GM12891 (cell line): Measurements from ENCODE around the gene DOCK2.

Experiments
- DNase-seq: peaks from one replicate; pipeline ENCODE4 v3.0.0; 2011; ENCODE audit warnings: low spot score; ENCODE audit not compliant: insufficient read length
- FAIRE-seq: peaks from 2 replicates; lab custom pipeline; 2011; peaks lifted over from hg19 to GRCh38; lab: Jason Lieb, UNC
- PAX5 ChIP-seq: IDR thresholded peaks from 2 replicates; pipeline ENCODE4 v1.6.1; 2011; ENCODE audit warnings: low read length, moderate library complexity, mild to moderate bottlenecking; ENCODE audit not compliant: insufficient read depth, severe bottlenecking
- POLR2A ChIP-seq: IDR thresholded peaks from 2 replicates; pipeline ENCODE4 v1.6.1; 2011; ENCODE audit warnings: low read depth, low read length, control low read depth
- POLR2AphosphoS5 ChIP-seq: IDR thresholded peaks from 2 replicates; pipeline ENCODE4 v1.6.1; 2011; ENCODE audit warnings: low read depth, low read length, control low read depth
- POU2F2 ChIP-seq: IDR thresholded peaks from 2 replicates; pipeline ENCODE4 v1.6.1; 2011; ENCODE audit warnings: low read depth, mild to moderate bottlenecking, control low read depth, low read length, moderate library complexity
- SPI1 ChIP-seq: IDR thresholded peaks from 2 replicates; pipeline ENCODE4 v1.6.1; 2011; ENCODE audit warnings: low read depth, low read length, control low read depth
- TAF1 ChIP-seq: IDR thresholded peaks from 2 replicates; pipeline ENCODE4 v1.6.1; 2011; ENCODE audit warnings: low read depth, low read length, control low read depth

Gene DOCK2

DNA sequence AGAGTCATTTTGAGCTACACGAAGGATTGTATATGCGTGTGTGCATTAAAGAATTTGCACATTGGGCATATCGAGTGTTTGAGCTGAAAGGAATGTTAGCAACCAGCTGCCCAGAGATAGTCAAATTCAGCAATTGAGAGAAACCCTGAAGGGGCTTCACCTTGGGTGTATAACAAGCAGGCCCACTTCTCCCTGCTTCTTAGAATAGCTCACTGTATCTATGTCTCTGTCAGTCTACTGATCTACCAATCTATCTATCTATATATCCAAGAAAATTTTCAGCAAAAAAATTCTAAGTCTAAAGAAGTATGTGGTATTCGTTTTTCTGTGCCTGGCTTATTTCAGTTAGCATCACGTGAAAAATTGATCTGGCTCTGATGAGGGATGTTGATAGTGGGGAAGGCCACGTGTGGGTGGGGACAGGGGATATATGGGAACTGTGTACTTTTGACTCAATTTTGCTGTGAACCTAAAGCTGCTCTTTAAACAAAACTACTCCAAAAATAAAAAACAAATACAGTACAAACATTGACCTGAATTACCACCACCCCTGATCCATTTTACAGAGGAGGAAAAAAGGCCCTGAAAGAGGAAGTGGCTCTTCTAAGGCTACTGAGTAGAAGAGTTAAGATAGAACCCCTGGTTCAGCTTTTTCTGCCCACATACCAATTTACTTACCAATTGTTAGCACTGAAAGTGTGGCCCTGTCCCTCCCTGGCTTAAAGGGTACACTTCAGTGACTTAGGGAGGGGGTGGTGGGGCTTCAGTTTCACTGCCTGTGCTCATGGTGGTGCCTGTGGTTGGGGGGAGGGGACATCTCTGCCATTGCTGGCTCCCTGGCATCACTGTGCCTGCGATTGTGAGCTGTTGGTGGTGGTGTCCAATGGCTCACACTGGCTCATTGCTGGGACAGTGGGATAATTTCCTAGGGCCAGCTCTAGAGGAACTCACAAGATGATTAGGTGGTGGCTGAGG lies 141.8 kb downstream of the DOCK2 start:
- no peak for TF ChIP-seq POLR2A
- peak; percentile 74 for TF ChIP-seq PAX5
- no peak for TF ChIP-seq POLR2AphosphoS5
- TF ChIP-seq SPI1 = peak; percentile 99
- TF ChIP-seq POU2F2 = peak; percentile 60
- peak; percentile 25 for DNase-seq
- peak; percentile 84 for FAIRE-seq

DNA sequence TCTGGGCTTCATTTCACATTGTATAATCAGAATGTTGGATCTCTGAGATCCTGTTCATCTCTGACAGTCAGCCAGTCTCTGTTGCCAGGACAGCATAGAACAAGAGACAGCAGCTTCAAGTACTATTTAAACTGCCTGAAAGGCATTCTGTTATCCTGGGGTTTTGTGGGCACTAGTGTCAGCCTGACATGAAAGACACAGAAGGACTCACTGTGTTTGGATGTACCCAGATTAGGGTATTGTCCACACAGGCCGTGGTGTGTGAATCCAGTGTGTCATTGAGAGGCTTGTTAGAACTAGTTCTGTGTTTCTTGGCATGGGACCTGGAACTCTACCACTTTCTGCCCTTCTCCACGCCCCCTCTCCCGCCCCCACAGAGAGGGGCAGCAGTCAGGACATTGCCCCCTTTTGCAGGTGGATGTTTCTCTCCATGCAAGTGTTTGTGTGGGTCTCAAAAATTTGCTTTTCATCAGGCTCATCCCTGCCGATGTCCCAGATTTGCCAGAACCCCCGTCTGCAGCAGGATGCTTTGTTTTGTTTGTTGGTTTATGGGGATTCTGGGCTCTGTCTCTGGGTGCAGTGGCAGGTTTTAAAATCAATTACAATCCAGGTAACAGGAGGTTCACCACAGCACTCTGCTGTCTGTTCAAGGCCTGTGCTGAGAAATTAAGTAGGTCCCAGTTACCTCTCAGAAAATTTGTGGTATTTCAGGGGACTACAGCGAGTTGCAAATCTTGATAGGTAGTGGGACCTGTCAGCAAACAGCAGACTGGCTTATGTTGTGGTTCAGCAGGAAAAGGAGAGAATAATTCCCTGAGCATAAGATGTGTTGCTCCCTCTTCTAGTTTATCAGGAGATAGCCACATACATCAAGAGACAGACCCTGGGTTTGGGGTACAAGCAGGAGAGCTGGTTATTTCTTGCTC lies 144.6 kb downstream of the DOCK2 start:
- FAIRE-seq (peak; percentile 74), DNase-seq (no peak)
- TF ChIP-seq PAX5 (no peak), POLR2AphosphoS5 (no peak), POLR2A (no peak), SPI1 (no peak), TAF1 (no peak), POU2F2 (no peak)

DNA sequence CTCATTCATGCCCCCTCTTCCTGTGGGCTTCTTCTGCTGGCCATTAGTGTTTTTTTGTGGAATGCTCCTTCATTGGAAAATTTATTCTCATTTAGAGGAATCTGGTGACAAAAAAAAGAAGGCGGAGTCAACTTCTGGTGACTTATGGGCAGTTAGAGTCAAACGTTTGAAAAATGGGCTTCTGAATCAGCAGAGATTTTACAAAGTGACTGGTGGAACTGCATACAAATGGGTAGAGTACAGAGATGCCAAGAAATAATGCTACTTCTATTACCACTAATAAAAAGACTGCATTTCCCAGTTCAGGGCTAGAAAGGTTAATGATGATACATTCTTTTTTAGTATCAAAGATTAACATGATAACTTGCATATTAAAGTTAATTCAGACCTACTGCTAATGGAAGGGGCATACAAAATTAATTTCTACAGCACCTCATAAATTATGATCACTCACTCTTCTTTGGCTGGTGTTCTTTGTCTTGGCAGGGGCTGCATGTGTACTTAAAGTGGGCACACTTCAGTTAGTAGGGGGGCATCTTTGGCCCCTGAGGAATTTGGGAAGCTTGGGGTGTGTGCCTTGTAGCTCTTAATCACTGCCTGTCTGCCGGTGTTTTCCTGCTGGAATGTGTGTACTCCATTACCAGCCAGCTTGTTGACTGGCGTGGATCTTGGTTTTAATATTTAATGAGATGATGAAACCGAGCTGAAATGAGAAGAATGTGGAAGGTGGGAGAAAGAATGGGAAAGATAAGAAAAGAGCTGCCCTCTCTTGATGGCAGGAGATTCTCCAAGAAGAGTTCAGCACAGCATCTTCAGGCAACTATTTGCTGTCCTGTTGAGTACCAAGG lies 148.9 kb downstream of the DOCK2 start:
- no peak for DNase-seq
- FAIRE-seq = no peak
- no peak for TF ChIP-seq POLR2A
- no peak for TF ChIP-seq TAF1
- TF ChIP-seq PAX5 = no peak
- TF ChIP-seq SPI1 = no peak
- TF ChIP-seq POU2F2 = no peak
- TF ChIP-seq POLR2AphosphoS5 = no peak

DNA sequence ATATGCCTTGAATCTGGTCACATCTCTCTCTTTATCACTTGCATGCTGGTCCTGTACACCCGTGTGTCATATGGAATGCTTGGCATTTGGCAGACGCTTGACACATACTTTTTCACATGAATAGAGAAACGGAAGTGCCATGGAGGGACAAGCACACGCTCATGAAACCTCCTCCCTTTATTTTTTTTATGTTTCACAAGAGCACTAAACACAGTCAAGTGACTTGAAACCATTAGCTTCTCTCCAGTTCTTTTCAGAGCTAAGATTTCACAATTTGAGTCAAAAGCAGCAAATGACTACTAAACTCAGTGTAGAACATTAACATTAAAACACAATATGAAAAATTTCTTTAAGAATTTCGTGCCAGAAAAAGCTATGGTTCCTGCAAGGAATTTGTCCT lies 151.1 kb downstream of the DOCK2 start:
- TF ChIP-seq POU2F2 (no peak), POLR2A (no peak)
- no peak for DNase-seq
- FAIRE-seq = no peak

DNA sequence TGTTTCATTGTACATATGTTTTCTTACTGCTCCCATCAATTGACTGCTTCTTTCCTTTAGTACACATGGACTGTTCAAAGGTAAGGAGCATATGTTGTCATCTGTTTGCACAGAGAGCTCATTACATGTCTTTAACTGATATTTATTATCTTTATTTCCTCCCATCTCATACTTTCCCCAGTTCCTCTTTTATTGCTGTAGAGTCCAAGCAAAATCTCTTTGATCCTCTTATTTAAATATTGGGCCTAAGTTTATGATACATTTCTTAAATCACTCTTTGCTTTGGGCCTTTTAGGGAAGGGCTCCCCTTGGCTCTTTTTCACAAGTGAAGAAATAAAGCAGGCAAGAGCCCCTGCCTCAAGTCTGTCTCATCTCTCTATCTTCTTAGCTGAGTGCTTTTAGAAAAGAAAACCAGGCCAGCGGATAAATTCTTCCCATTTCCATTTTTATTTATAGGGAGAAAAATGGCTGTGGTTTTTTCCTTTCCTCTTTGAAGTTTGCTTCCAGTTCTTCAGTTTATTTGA lies 152.4 kb downstream of the DOCK2 start:
- no peak for FAIRE-seq

DNA sequence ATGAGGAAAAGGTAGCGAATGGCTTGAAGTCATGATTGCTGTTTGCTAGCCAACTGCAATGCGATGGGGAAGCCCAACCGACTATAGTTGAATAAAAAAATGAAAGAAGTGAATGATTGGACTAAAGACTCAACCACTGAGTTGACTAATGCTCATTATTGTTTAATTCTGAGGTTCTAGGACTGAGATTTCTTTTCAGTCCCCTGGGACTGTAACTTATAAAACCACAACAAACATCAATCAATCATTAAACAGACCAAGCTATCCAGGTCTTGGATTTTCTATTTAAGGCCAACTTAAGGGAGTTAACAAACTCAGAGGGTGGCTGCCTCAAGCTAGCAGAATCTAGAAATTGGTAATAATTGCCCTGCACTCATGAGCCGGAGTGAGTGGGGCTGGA lies 154.2 kb downstream of the DOCK2 start:
- FAIRE-seq (no peak), DNase-seq (no peak)
- TF ChIP-seq PAX5 = no peak

More for the DNA sequence above, 152.4 kb downstream of the DOCK2 start:
- no peak for DNase-seq
- peak; percentile 44; the same call in 1 of the 2 replicates for TF ChIP-seq SPI1
- TF ChIP-seq POLR2A = no peak

DNA sequence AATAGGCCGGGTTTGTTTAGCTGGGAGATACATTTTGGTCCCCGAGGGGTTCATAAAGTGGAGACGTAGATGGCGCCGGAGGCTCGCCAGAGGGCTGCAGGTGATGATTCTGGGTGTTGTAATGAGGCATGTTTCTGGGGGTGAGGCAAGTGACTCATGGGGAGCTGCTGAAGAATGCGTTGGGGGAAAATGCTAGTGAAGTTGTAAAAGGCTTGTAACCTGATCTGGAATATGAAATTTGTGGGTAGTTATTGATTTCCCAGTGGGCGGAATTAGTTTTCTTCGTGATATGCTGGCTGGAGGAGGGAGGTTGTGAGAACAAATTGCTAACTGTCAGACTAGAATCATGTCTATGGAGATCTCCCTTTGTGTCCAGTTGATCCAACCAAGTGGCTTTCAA lies 158.3 kb downstream of the DOCK2 start:
- FAIRE-seq (no peak), DNase-seq (no peak)
- TF ChIP-seq POLR2A = no peak
- no peak for TF ChIP-seq POLR2AphosphoS5
- no peak for TF ChIP-seq POU2F2
- no peak for TF ChIP-seq TAF1
- no peak for TF ChIP-seq SPI1
- TF ChIP-seq PAX5 = no peak

DNA sequence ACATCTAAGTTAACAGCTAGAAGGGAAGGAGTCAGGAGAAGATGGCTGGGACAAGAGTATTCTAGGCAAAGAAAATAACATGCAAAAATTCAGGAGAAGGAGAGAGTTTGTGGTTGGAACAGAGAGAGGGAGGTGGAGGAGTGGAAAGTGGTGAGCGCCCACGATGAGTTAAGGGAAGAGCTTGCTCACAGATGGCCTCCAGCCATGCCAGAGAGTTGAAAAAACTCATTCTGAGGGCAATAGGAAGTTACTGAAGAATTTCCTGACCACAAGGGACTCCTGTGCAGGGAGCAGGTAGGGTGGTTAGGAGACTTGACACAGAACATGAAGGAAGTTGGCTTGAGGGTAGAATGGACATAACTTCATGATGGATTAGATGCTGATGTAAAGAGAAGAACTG lies 159.7 kb downstream of the DOCK2 start:
- DNase-seq (no peak), FAIRE-seq (no peak)
- TF ChIP-seq SPI1 = no peak
- no peak for TF ChIP-seq POLR2AphosphoS5
- no peak for TF ChIP-seq PAX5
- TF ChIP-seq POLR2A = no peak
- TF ChIP-seq POU2F2 = no peak
- TF ChIP-seq TAF1 = no peak

DNA sequence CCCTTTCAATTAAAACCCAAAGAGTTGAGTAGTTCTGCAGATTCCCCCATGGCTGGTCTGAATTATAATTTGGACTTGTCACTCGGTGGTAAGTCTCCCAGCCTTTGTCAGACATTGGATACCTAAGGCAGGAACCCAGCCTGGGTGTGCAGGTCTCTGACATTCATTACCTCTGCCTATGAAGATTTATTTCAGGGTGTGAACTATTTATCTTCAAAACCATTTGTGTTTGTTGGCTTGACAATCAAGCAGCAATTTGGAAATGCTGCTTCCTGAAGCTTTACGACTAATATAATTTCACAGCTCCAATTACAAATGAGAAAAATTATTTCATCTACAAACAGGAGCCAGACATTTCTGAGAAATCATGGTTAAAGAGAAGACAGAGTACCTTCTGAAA lies 160.5 kb downstream of the DOCK2 start:
- no peak for DNase-seq
- no peak for FAIRE-seq
- TF ChIP-seq POLR2A = no peak
- TF ChIP-seq PAX5 = no peak
- TF ChIP-seq POLR2AphosphoS5 = no peak
- TF ChIP-seq POU2F2 = no peak
- no peak for TF ChIP-seq SPI1
- no peak for TF ChIP-seq TAF1

DNA sequence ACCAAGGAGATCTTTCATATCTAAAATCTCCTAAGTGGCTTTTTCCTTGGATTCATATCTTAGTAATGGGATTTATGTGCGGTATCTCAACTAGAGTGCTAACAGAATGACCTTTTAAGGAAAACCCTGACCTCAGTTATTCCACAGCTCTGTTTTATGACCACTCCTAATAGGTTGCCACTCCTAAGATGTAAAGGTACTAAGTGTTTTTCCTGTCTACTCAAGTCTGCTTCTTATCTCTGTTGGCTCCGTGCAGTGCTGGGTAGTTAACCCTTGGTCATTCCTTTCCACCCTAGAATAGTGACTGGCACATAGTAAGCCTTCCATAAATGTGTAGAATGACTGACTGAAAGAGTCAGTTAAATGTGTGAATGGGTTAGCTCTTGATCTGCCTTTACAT lies 161.4 kb downstream of the DOCK2 start:
- no peak for FAIRE-seq

More for the DNA sequence above, 161.4 kb downstream of the DOCK2 start:
- TF ChIP-seq POLR2AphosphoS5 = no peak
- no peak for TF ChIP-seq POU2F2
- no peak for TF ChIP-seq TAF1
- TF ChIP-seq PAX5 = no peak
- no peak for TF ChIP-seq POLR2A
- TF ChIP-seq SPI1 = no peak
- DNase-seq = no peak
